ENCODE data around the gene GPRC5C.

DNA sequence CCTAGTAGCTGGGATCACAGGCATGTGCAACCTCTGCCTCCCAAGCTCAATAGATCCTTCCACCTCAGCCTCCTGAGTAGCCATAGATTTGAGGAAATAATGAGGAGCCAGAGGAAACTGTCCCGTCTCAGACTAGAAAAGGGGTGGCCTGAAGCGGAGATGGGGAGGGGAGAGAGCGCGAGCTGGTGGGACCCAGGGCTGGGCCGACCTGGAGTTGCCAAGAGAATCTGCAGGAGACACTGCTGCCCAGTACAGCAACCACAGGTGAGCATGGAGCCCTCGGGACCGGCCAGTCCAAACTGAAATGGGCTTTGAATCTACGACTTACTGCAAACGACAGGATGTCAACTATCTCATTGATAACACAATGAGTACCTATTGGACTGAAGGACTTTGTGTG, 58.8 kb downstream of the GPRC5C start:
- TF ChIP-seq CBX5 (IDR thresholded peaks at IDR 0.05; ENCODE audit: borderline replicate concordance, low read depth), result no peak
- TF ChIP-seq YY1 (IDR thresholded peaks at IDR 0.05; ENCODE audit: borderline replicate concordance in 1 of 3, control insufficient read depth in 1 of 3, extremely low read depth in 1 of 3, insufficient read depth in 3 of 3, insufficient read length in 1 of 3, insufficient replicate concordance in 2 of 3, low read depth in 1 of 3, low read length in 2 of 3), result no peak
- no peak for TF ChIP-seq RNF2 (IDR thresholded peaks at IDR 0.05)
- TF ChIP-seq, protein P1, sequence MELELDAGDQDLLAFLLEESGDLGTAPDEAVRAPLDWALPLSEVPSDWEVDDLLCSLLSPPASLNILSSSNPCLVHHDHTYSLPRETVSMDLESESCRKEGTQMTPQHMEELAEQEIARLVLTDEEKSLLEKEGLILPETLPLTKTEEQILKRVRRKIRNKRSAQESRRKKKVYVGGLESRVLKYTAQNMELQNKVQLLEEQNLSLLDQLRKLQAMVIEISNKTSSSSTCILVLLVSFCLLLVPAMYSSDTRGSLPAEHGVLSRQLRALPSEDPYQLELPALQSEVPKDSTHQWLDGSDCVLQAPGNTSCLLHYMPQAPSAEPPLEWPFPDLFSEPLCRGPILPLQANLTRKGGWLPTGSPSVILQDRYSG (tag; conservative IDR thresholded peaks at IDR 0.05; ENCODE audit: low read depth), result no peak
- TF ChIP-seq POU5F1 (IDR thresholded peaks at IDR 0.05; ENCODE audit: borderline replicate concordance, low read depth, low read length, partially characterized antibody), result no peak
- TF ChIP-seq TBL1XR1 (IDR thresholded peaks at IDR 0.05; ENCODE audit: low read length in 2 of 2), result no peak
- TF ChIP-seq MAX (CRISPR knock-in tag; IDR thresholded peaks at IDR 0.05), result no peak
- TF ChIP-seq POLR2AphosphoS5 (IDR thresholded peaks at IDR 0.05; ENCODE audit: control insufficient read depth, insufficient read depth, low read depth, low read length), result no peak
- TF ChIP-seq, protein P2, sequence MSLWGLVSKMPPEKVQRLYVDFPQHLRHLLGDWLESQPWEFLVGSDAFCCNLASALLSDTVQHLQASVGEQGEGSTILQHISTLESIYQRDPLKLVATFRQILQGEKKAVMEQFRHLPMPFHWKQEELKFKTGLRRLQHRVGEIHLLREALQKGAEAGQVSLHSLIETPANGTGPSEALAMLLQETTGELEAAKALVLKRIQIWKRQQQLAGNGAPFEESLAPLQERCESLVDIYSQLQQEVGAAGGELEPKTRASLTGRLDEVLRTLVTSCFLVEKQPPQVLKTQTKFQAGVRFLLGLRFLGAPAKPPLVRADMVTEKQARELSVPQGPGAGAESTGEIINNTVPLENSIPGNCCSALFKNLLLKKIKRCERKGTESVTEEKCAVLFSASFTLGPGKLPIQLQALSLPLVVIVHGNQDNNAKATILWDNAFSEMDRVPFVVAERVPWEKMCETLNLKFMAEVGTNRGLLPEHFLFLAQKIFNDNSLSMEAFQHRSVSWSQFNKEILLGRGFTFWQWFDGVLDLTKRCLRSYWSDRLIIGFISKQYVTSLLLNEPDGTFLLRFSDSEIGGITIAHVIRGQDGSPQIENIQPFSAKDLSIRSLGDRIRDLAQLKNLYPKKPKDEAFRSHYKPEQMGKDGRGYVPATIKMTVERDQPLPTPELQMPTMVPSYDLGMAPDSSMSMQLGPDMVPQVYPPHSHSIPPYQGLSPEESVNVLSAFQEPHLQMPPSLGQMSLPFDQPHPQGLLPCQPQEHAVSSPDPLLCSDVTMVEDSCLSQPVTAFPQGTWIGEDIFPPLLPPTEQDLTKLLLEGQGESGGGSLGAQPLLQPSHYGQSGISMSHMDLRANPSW (CRISPR knock-in tag; IDR thresholded peaks at IDR 0.05), result no peak
- TF ChIP-seq HNRNPLL (IDR thresholded peaks at IDR 0.05; ENCODE audit: low read depth, low read length, poor library complexity, severe bottlenecking), result no peak
